ENCODE results near the gene MINDY4. TPM values are rescaled to one million over a fixed set of nuclear protein-coding genes. Genes with fewer than 3 reads are reported as not detected.

The MINDY4 gene
- total RNA-seq, 1 experiment from 2014 or later, result 7.5 TPM

GRCh38 chr7:30916767-30917166, 145.6 kb downstream of the MINDY4 start:
- in situ Hi-C loops (cut with HindIII; ENCODE audit: low sequenced_read_pairs), result no loop called here

DNA sequence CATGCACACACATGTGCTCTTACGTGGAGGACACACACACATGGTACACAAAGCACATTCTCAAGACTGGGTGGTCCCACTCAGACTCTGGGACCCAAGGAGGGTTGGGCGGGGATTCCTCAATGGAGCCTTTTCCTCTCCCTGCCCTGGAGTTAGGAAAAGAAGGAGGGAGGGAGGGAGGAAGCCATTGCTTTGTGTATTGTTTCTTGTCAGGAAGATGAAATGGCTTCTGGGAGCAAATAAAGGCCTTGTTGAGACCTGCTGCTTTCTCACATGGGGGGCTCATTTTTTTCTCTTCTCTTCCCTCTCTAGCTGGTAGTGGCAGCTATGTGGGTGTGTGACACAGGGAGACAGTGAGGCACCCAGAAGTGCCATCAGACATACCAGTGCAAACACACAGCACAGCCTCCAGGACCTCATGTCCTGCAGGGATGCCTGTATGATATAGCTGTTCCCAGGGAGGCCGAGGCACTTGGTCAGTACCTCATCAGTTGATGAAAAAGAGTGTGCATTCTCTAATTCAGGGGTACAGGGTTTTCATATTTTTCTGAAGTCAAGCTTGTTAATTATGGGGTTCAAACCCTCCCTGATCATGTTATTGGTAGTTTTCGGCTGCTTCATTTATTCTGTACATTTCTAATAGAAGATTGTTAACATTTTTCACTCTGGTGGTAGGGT, 146.1 kb downstream of the MINDY4 start:
- DNase-seq (ENCODE audit: low spot score), result no peak
- in situ Hi-C loops (cut with HindIII; ENCODE audit: low sequenced_read_pairs), result no loop called here

More at GRCh38 chr7:30916767-30917166, 145.6 kb downstream of the MINDY4 start:
- no peak for DNase-seq (ENCODE audit: low spot score)

DNA sequence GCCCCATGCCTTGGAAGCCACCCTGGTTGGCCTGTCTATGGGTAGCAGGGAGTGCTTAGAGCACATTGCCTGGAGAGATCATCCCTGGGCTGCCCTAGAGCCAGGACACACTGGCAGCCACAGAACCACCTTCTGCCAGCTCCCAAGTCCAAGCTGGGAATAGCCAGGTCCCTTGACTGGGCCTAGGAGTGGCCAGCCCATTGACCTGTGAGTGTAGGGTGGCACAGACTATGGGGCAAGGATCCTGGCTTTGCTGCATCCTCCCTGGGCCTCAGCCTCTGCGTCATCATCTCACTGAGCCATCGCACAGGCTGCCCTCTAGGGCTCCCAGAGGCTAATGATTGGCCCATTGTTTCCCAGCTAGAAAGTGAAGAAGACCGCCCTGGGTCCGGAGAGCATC, 147.5 kb downstream of the MINDY4 start:
- no peak for DNase-seq (ENCODE audit: low spot score)
- in situ Hi-C loops (cut with HindIII; ENCODE audit: low sequenced_read_pairs), result no loop called here

- DNase-seq (ENCODE audit: low spot score), result no peak
- in situ Hi-C loops (cut with HindIII; ENCODE audit: low sequenced_read_pairs), result no loop called here
Measured at GRCh38 chr7:30920021-30920583, 148.9 kb downstream of the MINDY4 start.

DNA sequence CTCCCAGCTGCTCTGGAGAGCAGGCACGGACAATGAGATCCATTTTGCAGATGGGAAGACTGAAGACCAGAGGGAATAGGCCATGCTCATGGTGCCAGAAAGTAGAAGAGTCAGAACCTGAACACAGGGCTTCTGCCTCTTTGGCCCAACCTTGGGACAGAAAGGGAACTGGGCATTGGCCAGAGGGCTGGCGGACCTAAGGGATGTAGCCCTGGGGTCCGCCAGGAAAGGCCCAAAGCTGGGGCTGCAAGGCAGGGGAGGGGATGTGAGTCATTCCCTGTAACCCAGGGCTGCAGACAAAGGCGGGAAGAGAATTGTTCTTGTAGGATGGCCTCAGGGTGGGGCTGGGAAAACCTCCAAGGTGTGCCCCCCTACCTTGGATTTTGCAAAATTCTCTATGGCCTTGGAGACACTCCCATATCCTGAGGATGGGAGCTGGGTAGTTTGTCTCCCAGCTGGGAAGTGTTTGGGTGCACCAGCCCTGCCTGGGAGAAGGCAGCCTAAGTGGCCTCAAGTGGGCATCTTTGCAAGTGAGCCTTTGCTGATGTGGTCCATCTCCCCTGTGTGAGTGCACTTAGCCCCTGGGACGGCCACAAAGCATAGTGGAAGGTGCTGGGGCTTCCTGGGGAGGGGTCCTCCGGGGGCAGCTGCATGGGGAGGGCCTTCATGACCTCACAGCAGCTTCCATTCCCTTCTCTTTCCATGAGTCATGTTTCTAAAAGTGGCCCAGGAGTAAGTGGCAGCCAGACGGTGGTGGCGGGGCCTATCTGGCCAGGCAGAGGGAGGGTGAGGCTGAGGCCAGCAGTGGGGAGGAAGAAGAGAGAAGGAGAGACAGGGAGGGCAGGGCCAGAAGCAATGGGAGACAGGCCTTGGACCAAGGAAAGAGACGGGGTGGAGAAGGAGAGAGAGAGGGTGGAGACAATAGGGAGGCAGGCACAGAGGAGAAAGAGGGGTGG, 149.6 kb downstream of the MINDY4 start:
- in situ Hi-C loops (cut with HindIII; ENCODE audit: low sequenced_read_pairs), result no loop called here
- DNase-seq (ENCODE audit: low spot score), result no peak

DNA sequence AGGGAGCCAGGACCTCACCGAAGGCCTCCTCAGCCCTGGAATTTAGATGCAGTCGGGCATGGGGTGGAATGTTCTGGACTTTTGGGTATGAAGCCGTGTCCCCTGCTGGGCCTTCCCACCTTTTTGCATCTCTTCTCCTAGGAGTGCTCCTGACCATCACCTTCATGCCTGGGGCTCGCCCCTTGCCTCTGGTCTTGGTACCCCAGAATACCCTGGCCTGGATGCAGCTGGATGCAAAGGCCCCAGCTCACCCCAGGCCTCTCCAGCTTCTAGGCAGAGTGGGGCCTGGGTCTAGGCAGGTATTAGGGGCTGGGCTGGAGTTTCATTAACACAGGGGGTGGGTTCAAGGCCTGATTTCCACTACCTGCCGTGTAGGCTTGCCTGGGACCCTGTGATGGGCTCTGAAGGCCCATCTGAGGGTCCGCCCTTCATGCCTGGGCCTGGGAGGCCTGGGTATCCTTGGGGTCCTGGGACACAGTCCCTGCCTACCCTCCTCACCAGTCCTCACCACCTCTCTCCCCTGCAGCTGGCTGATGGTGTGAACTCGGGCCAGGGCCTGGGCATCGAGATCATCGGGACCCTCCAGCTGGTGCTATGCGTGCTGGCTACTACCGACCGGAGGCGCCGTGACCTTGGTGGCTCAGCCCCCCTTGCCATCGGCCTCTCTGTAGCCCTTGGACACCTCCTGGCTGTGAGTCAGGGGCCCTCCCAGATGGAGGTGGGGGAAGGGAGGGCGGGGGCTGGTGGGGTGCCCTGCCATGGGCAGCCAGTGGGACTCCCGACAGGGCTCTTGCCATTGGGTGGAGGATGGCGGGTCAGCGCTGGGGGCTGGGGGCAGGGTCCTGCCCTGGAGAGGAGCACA, 150.6 kb downstream of the MINDY4 start:
- no peak for DNase-seq (ENCODE audit: low spot score)
- in situ Hi-C loops (cut with HindIII; ENCODE audit: low sequenced_read_pairs), result no loop called here

GRCh38 chr7:30922596-30922995, 151.4 kb downstream of the MINDY4 start:
- no peak for DNase-seq (ENCODE audit: low spot score)
- in situ Hi-C loops (cut with HindIII; ENCODE audit: low sequenced_read_pairs), result no loop called here

DNA sequence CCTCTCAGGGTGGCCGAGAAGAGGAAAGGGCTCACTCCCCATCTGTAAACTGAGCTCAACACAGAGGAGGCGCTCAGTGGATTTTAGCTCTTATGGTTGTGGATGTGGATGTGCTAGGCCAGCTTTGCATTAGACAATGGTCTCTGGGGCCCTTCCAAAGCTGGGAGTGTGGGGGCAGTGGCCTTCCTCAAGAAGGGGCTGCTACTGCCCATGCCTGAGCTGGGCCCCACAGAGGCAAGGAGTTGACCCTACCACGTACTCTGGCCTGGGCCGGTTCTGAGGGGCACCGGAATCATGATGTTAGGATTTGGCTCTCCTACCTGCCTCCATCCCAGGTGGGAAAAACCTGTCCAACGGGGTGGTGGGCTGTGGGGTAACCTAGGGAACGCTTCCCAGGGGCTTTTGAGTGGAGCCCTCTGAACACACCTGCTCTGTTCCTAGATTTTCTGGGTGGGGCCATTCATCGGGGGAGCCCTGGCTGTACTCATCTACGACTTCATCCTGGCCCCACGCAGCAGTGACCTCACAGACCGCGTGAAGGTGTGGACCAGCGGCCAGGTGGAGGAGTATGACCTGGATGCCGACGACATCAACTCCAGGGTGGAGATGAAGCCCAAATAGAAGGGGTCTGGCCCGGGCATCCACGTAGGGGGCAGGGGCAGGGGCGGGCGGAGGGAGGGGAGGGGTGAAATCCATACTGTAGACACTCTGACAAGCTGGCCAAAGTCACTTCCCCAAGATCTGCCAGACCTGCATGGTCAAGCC, 152.0 kb downstream of the MINDY4 start:
- in situ Hi-C loops (cut with HindIII; ENCODE audit: low sequenced_read_pairs), result no loop called here
- no peak for DNase-seq (ENCODE audit: low spot score)

DNA sequence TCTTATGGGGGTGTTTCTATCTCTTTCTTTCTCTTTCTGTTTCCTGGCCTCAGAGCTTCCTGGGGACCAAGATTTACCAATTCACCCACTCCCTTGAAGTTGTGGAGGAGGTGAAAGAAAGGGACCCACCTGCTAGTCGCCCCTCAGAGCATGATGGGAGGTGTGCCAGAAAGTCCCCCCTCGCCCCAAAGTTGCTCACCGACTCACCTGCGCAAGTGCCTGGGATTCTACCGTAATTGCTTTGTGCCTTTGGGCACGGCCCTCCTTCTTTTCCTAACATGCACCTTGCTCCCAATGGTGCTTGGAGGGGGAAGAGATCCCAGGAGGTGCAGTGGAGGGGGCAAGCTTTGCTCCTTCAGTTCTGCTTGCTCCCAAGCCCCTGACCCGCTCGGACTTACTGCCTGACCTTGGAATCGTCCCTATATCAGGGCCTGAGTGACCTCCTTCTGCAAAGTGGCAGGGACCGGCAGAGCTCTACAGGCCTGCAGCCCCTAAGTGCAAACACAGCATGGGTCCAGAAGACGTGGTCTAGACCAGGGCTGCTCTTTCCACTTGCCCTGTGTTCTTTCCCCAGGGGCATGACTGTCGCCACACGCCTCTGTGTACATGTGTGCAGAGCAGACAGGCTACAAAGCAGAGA, 152.7 kb downstream of the MINDY4 start:
- no peak for DNase-seq (ENCODE audit: low spot score)
- in situ Hi-C loops (cut with HindIII; ENCODE audit: low sequenced_read_pairs), result no loop called here

GRCh38 chr7:30924624-30925023, 153.4 kb downstream of the MINDY4 start:
- no peak for DNase-seq (ENCODE audit: low spot score)
- in situ Hi-C loops (cut with HindIII; ENCODE audit: low sequenced_read_pairs), result no loop called here

DNA sequence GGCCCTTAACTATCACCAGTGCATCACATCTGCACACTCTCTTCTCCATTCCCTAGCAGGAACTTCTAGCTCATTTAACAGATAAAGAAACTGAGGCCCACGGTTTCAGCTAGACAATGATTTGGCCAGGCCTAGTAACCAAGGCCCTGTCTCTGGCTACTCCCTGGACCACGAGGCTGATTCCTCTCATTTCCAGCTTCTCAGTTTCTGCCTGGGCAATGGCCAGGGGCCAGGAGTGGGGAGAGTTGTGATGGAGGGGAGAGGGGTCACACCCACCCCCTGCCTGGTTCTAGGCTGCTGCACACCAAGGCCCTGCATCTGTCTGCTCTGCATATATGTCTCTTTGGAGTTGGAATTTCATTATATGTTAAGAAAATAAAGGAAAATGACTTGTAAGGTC, 153.9 kb downstream of the MINDY4 start:
- in situ Hi-C loops (cut with HindIII; ENCODE audit: low sequenced_read_pairs), result no loop called here
- DNase-seq (ENCODE audit: low spot score), result no peak

DNA sequence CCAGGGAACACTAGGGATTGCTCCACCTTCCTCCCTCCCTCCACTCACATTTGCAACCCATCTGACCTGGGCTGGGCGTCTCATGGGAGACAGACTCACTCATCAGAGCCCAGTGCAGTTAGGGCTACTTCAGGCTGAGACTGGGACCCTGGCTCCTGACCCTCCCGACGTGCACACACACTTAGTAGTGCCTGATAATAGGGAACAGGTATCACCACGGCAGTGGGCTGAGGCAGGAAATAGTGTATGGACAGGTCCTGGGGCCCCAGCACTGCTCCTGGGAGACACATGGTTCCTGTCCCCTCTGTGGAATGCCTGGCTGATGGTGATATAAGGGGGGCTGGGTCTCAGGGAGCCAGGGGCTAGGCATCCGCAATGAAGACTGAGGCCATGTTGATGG, 154.7 kb downstream of the MINDY4 start:
- in situ Hi-C loops (cut with HindIII; ENCODE audit: low sequenced_read_pairs), result no loop called here
- DNase-seq (ENCODE audit: low spot score), result no peak

- in situ Hi-C loops (cut with HindIII; ENCODE audit: low sequenced_read_pairs), result no loop called here
- DNase-seq (ENCODE audit: low spot score), result no peak
Measured at GRCh38 chr7:30926313-30926712, 155.1 kb downstream of the MINDY4 start.

- DNase-seq (ENCODE audit: low spot score), result no peak
- in situ Hi-C loops (cut with HindIII; ENCODE audit: low sequenced_read_pairs), result no loop called here
Measured at GRCh38 chr7:30927040-30927439, 155.8 kb downstream of the MINDY4 start.

- in situ Hi-C loops (cut with HindIII; ENCODE audit: low sequenced_read_pairs), result no loop called here
- no peak for DNase-seq (ENCODE audit: low spot score)
Measured at GRCh38 chr7:30927559-30927958, 156.3 kb downstream of the MINDY4 start.

GRCh38 chr7:30928254-30928872, 157.1 kb downstream of the MINDY4 start:
- no peak for DNase-seq (ENCODE audit: low spot score)
- in situ Hi-C loops (cut with HindIII; ENCODE audit: low sequenced_read_pairs), result no loop called here

GRCh38 chr7:30929686-30930085, 158.5 kb downstream of the MINDY4 start:
- in situ Hi-C loops (cut with HindIII; ENCODE audit: low sequenced_read_pairs), result no loop called here
- no peak for DNase-seq (ENCODE audit: low spot score)

DNA sequence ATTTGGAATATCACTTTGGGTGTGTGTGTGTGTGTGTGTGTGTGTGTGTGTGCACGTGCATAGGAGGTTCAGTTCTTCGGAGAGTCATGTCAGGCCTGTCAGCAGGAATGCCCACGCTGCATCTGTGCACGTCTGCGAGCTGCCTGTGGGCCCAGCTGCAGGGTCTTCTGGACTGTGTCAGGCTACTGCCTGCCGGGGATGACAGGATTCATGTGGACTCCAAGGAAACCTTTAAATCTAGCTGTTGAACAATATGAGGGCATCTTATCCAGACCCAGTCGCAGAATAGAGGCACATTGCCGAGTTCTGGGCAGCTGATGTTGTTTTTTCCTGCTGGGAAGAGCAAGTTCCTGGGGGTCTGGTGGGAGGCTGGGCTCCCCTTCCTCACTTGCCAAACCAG, 159.4 kb downstream of the MINDY4 start:
- no peak for DNase-seq (ENCODE audit: low spot score)

More for the DNA sequence above, 159.4 kb downstream of the MINDY4 start:
- in situ Hi-C loops (cut with HindIII; ENCODE audit: low sequenced_read_pairs), result no loop called here

Data from G401 (cell line).